ENCODE results near the gene INTS4.

DNA sequence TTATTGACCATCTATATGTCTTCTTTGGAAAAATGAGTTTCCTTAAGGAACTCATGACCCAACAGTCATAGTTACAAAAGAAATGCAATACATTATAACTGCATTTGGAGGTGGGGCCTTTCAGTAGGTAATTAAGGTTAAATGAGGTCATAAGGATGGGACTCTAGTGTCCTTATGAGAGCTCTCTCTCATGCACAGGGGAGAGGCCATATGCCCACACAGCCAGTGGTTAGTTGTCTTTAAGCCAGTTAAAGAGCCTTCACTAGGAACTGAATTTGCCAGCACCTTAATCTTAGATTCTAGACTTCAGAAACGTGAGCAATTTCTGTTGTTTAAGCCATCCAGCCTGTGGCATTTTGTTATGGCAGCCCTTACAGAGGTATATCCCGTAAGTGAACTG, 27.3 kb downstream of the INTS4 start:
- TF ChIP-seq ZFP3 (tag by site-specific recombination; IDR thresholded peaks at IDR 0.05; ENCODE audit: low read depth) (no peak), BCL11A (tag by site-specific recombination; IDR thresholded peaks at IDR 0.05; ENCODE audit: low read depth) (no peak), ZBTB7A (tag by site-specific recombination; IDR thresholded peaks at IDR 0.05; ENCODE audit: low read depth) (no peak), ZSCAN5A (tag by site-specific recombination; IDR thresholded peaks at IDR 0.05) (no peak), PATZ1 (tag by site-specific recombination; IDR thresholded peaks at IDR 0.05) (no peak), RBAK (tag by site-specific recombination; IDR thresholded peaks at IDR 0.05) (no peak), ZNF202 (tag by site-specific recombination; IDR thresholded peaks at IDR 0.05; ENCODE audit: borderline replicate concordance) (no peak)
- TF ChIP-seq, protein P1, sequence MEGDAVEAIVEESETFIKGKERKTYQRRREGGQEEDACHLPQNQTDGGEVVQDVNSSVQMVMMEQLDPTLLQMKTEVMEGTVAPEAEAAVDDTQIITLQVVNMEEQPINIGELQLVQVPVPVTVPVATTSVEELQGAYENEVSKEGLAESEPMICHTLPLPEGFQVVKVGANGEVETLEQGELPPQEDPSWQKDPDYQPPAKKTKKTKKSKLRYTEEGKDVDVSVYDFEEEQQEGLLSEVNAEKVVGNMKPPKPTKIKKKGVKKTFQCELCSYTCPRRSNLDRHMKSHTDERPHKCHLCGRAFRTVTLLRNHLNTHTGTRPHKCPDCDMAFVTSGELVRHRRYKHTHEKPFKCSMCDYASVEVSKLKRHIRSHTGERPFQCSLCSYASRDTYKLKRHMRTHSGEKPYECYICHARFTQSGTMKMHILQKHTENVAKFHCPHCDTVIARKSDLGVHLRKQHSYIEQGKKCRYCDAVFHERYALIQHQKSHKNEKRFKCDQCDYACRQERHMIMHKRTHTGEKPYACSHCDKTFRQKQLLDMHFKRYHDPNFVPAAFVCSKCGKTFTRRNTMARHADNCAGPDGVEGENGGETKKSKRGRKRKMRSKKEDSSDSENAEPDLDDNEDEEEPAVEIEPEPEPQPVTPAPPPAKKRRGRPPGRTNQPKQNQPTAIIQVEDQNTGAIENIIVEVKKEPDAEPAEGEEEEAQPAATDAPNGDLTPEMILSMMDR (tag by site-specific recombination; IDR thresholded peaks at IDR 0.05), result no peak
